Endodermal cell (in vitro differentiated cells): ENCODE results near the gene MPC2. TPM values are rescaled to one million over a fixed set of nuclear protein-coding genes. Genes with fewer than 3 reads are reported as not detected.

Experiments
- DNase-seq: peaks from one replicate; pipeline ENCODE4 v3.0.0-alpha.2; 2017
- H3K27ac ChIP-seq: 2 replicates; pipeline ENCODE4 v1.5.1; 2013; ENCODE audit warnings: mild to moderate bottlenecking, low read depth, low read length, moderate library complexity
- H3K27me3 ChIP-seq: 2 replicates; pipeline ENCODE4 v1.6.1; 2013; ENCODE audit warnings: mild to moderate bottlenecking, low read length, moderate library complexity; ENCODE audit not compliant: insufficient read depth, control insufficient read depth, poor library complexity, severe bottlenecking
- H3K36me3 ChIP-seq: 2 replicates; pipeline ENCODE4 v1.7.0; 2013; ENCODE audit warnings: mild to moderate bottlenecking, low read length, moderate library complexity; ENCODE audit not compliant: control insufficient read depth, insufficient read depth
- H3K4me1 ChIP-seq: one replicate; pipeline ENCODE4 v1.7.0; 2013; ENCODE audit warnings: low read length; ENCODE audit not compliant: control insufficient read depth, insufficient read depth
- H3K4me3 ChIP-seq: 2 replicates; pipeline ENCODE4 v1.5.1; 2013; ENCODE audit warnings: mild to moderate bottlenecking, low read length, moderate library complexity
- H3K9ac ChIP-seq: 2 replicates; pipeline ENCODE4 v1.6.1; 2013; ENCODE audit warnings: mild to moderate bottlenecking, low read length, moderate library complexity; ENCODE audit not compliant: poor library complexity, severe bottlenecking; ENCODE audit errors: extremely low read depth
- H3K9me3 ChIP-seq: 2 replicates; pipeline ENCODE4 v1.6.1; 2013; ENCODE audit warnings: mild to moderate bottlenecking, low read length, moderate library complexity; ENCODE audit not compliant: control insufficient read depth
- H3K27ac Mint-ChIP-seq: 2 replicates; pipeline ENCODE4 v1.8.0; 2020; ENCODE audit warnings: mixed read lengths
- H3K27me3 Mint-ChIP-seq: 2 replicates; pipeline ENCODE4 v1.8.0; 2021; ENCODE audit warnings: mild to moderate bottlenecking, mixed read lengths; ENCODE audit not compliant: insufficient read depth
- H3K36me3 Mint-ChIP-seq: 2 replicates; pipeline ENCODE4 v1.8.0; 2020; ENCODE audit warnings: low read depth, mixed read lengths
- H3K4me1 Mint-ChIP-seq: 2 replicates; pipeline ENCODE4 v1.8.0; 2020; ENCODE audit warnings: mixed read lengths
- H3K4me3 Mint-ChIP-seq: 2 replicates; pipeline ENCODE4 v1.8.0; 2020; ENCODE audit warnings: mild to moderate bottlenecking, moderate library complexity, mixed read lengths
- H3K9me3 Mint-ChIP-seq: 2 replicates; pipeline ENCODE4 v1.8.0; 2020; ENCODE audit warnings: mild to moderate bottlenecking, mixed read lengths
- CTCF ChIP-seq: fragments of 200-600 bp; sonication (generic); conservative IDR thresholded peaks from 2 replicates; pipeline ENCODE4 v1.5.0; 2021; ENCODE audit warnings: antibody characterized with exemption, mild to moderate bottlenecking
- WGBS, 2 experiments: methylation state at CpG; one replicate each; pipeline versions ENCODE4 v1.1.5 to v1.1.7; 2013; ENCODE audit warnings: missing lambda C conversion rate in 2 of 2, mixed read lengths in 1 of 2; ENCODE audit not compliant: insufficient coverage in 1 of 2, insufficient read length in 1 of 2; 5-methylcytosine and 5-hydroxymethylcytosine counted together
- long read RNA-seq, 4 experiments: library from polyadenylated mRNA in 2 of 4; library from RNA in 1 of 4; library from capped mRNA in 1 of 4; stranded (forward) in 3 of 4; unstranded in 1 of 4; transcript quantifications; one replicate each; pipeline ENCODE4 v2.0.0, GENCODE V29; 2020 to 2021; ENCODE audit warnings: inconsistent platforms in 1 of 4
- polyA plus RNA-seq, 2 experiments: library from polyadenylated mRNA; stranded (reverse); fragments of 50-300 nt; gene quantifications; one replicate each; pipeline ENCODE4 v1.2.3, GENCODE V29; 2013
- total RNA-seq, 2 donors: library from RNA; stranded (reverse); fragmentation: NEBNext Ultra II Directional in 1 of 2; extraction: Animal tissue kit (Norgen Biotek cat#: 25700) in 1 of 2; gene quantifications; 2 replicates in 1 of 2; 3 replicates in 1 of 2; pipeline ENCODE4 v1.2.1, GENCODE V29; 2021

Gene MPC2
- total RNA-seq = 10 to 100 TPM; 30.7 to 42.5 TPM
- 34.8 TPM for polyA plus RNA-seq (2013, experiment 1 of 2)
- 38.0 TPM for polyA plus RNA-seq (2013, experiment 2 of 2)
- long read RNA-seq, experiment 1, transcript MPC2-202 (5 exons, 2,177 nt) = major isoform, 27 of 28 reads
- long read RNA-seq, experiment 1, partial matches to known transcripts = 1 of 28 reads
- long read RNA-seq, experiment 1, other reads (novel, unspliced or antisense) = 0 of 28 reads
- long read RNA-seq, experiment 2, transcript MPC2-202 (5 exons, 2,177 nt) = major isoform, 26 of 29 reads
- long read RNA-seq, experiment 2, partial matches to known transcripts = 0 of 29 reads
- long read RNA-seq, experiment 2, other reads (novel, unspliced or antisense) = 1 of 29 reads
- long read RNA-seq, experiment 3, transcript MPC2-202 (5 exons, 2,177 nt) = major isoform, 31 of 34 reads
- long read RNA-seq, experiment 3, partial matches to known transcripts = 0 of 34 reads
- long read RNA-seq, experiment 3, other reads (novel, unspliced or antisense) = 2 of 34 reads
- long read RNA-seq, experiment 4, transcript MPC2-202 (5 exons, 2,177 nt) = major isoform, 40 of 40 reads
- long read RNA-seq, experiment 4, partial matches to known transcripts = 0 of 40 reads
- long read RNA-seq, experiment 4, other reads (novel, unspliced or antisense) = 0 of 40 reads

GRCh38 chr1:167936930-167937708 lies at the start of gene MPC2:
Gene MPC2, minus strand, starts transcription at chr1:167937072. Its CDS starts 1,231 bp downstream, at chr1:167935841.
- Mint-ChIP-seq H3K27ac (peak within 1 kb of the TSS; percentile 100), H3K9me3 (no peaks in the 10 kb centered on the region), H3K4me1 (peaks cover 24% of the 10 kb centered on the region), H3K27me3 (no peaks in the 10 kb centered on the region), H3K4me3 (peak within 1 kb of the TSS; percentile 96), H3K36me3 (peaks cover 4% of the 10 kb centered on the region)
- WGBS, 2 experiments = 0 to 1% methylated on average over 22 to 51 of the region's 51 CpGs
- Histone ChIP-seq H3K27me3 (no peaks in the 10 kb centered on the region), H3K27ac (peak within 1 kb of the TSS; percentile 99), H3K9ac (peak within 1 kb of the TSS; percentile 93), H3K4me1 (no peaks in the 10 kb centered on the region), H3K9me3 (no peaks in the 10 kb centered on the region), H3K36me3 (peaks cover 11% of the 10 kb centered on the region), H3K4me3 (peak within 1 kb of the TSS; percentile 94)
- TF ChIP-seq CTCF = no peak
- peak; percentile 80 for DNase-seq

- H3K36me3 ChIP-seq = peaks cover 70% of the 10 kb centered on the region
- no peak overlapping the region for H3K4me3 ChIP-seq
- H3K4me1 Mint-ChIP-seq = peaks cover 14% of the 10 kb centered on the region
- H3K4me3 Mint-ChIP-seq = no peak overlapping the region
- H3K27me3 Mint-ChIP-seq = no peaks in the 10 kb centered on the region
- no peak overlapping the region for H3K9ac ChIP-seq
- H3K4me1 ChIP-seq = no peaks in the 10 kb centered on the region
- H3K9me3 Mint-ChIP-seq = peaks cover 6% of the 10 kb centered on the region
- 93% methylated on average over 7 of the region's 8 CpGs; no CpG with 5 or more reads in 1 of the 2 experiments for WGBS, 2 experiments
- no peak overlapping the region for H3K27ac ChIP-seq
- no peaks in the 10 kb centered on the region for H3K9me3 ChIP-seq
- TF ChIP-seq CTCF = no peak
- H3K36me3 Mint-ChIP-seq = peaks cover 48% of the 10 kb centered on the region
- H3K27ac Mint-ChIP-seq = no peak overlapping the region
- H3K27me3 ChIP-seq = no peaks in the 10 kb centered on the region
- DNase-seq = no peak
Observed at GRCh38 chr1:167984886-167985489, 48.1 kb upstream of the MPC2 start.
